Calu3 (cell line): Measurements from ENCODE around the gene BATF3. TPM values are rescaled to one million over a fixed set of nuclear protein-coding genes. Genes with fewer than 3 reads are reported as not detected.

Source experiments
- BruUV-seq: library from RNA; stranded (reverse); fragments of 400-500 nt; replicated peaks from 2 replicates; lab custom pipeline; 2021; lab: Mats Ljungman, UMichigan
- CTCF ChIA-PET: fragments of 300-600 bp; sonication (Branson Sonifier 250); formaldehyde crosslinking; loops from one replicate; lab custom pipeline; 2022; ENCODE audit warnings: antibody characterized with exemption; lab: Charles Lee
- DNase-seq: peaks from one replicate; pipeline ENCODE4 v3.0.0; 2022
- H3K27ac Mint-ChIP-seq: one replicate; pipeline ENCODE4 v1.8.0; 2022; ENCODE audit warnings: mixed read lengths; ENCODE audit not compliant: unreplicated experiment
- H3K27me3 Mint-ChIP-seq: one replicate; pipeline ENCODE4 v1.8.0; 2022; ENCODE audit warnings: mixed read lengths; ENCODE audit not compliant: unreplicated experiment
- H3K36me3 Mint-ChIP-seq: one replicate; pipeline ENCODE4 v1.8.0; 2022; ENCODE audit warnings: mild to moderate bottlenecking, moderate library complexity, mixed read lengths; ENCODE audit not compliant: insufficient read depth, unreplicated experiment
- H3K4me1 Mint-ChIP-seq: one replicate; pipeline ENCODE4 v1.8.0; 2022; ENCODE audit warnings: mild to moderate bottlenecking, low read depth, mixed read lengths; ENCODE audit not compliant: unreplicated experiment
- H3K4me3 Mint-ChIP-seq: one replicate; pipeline ENCODE4 v1.8.0; 2022; ENCODE audit warnings: mild to moderate bottlenecking, low read depth, moderate library complexity, mixed read lengths; ENCODE audit not compliant: unreplicated experiment
- H3K9me3 Mint-ChIP-seq: one replicate; pipeline ENCODE4 v1.8.0; 2022; ENCODE audit warnings: low read depth, mixed read lengths; ENCODE audit not compliant: unreplicated experiment
- intact Hi-C: fragments of 100-400 bp; cut with micrococcal nuclease; formaldehyde crosslinking; loops from one replicate; pipeline ENCODE4 v1.10.0; 2022; ENCODE audit not compliant: unreplicated experiment
- total RNA-seq: library from RNA; stranded (reverse); gene quantifications from 2 replicates; pipeline ENCODE4 v1.2.3, GENCODE V29; 2022
- TF ChIP-seq, protein P1 (sequence below): fragments of 200-600 bp; IDR thresholded peaks from one replicate; pipeline ENCODE4 v1.8.0; 2022; ENCODE audit warnings: antibody characterized with exemption; ENCODE audit not compliant: unreplicated experiment

Gene BATF3
- total RNA-seq, 1 experiment from 2014 or later = 0.90 TPM

DNA sequence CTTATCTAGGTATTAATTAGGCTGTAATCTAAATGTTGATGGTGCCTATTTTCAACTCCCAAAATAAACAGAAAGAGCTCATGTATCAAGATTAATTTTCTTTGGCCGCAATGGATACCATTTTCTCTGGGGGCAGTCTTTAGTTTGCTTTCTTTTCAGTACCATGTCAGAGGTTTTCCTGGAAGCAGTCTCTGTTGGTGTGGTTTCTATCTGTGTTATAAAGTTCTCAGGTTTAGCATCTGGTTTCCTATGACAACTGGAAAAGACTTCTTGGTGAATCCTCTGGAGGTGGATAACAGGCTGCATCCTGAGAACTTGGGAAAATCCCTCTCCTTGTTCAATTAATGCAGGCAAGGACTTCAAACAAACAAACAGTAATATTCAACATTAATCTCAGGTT, 38.7 kb upstream of the BATF3 start:
- TF ChIP-seq, protein P1, sequence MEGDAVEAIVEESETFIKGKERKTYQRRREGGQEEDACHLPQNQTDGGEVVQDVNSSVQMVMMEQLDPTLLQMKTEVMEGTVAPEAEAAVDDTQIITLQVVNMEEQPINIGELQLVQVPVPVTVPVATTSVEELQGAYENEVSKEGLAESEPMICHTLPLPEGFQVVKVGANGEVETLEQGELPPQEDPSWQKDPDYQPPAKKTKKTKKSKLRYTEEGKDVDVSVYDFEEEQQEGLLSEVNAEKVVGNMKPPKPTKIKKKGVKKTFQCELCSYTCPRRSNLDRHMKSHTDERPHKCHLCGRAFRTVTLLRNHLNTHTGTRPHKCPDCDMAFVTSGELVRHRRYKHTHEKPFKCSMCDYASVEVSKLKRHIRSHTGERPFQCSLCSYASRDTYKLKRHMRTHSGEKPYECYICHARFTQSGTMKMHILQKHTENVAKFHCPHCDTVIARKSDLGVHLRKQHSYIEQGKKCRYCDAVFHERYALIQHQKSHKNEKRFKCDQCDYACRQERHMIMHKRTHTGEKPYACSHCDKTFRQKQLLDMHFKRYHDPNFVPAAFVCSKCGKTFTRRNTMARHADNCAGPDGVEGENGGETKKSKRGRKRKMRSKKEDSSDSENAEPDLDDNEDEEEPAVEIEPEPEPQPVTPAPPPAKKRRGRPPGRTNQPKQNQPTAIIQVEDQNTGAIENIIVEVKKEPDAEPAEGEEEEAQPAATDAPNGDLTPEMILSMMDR = no peak
- no peak overlapping the region for H3K4me3 Mint-ChIP-seq
- CTCF ChIA-PET = no interaction called here
- H3K27ac Mint-ChIP-seq = no peak overlapping the region
- no TSS peak for BruUV-seq
- H3K9me3 Mint-ChIP-seq = no peaks in the 10 kb centered on the region
- no peaks in the 10 kb centered on the region for H3K27me3 Mint-ChIP-seq
- no peaks in the 10 kb centered on the region for H3K36me3 Mint-ChIP-seq
- intact Hi-C loops = no loop called here
- DNase-seq = no peak
- no peaks in the 10 kb centered on the region for H3K4me1 Mint-ChIP-seq

DNA sequence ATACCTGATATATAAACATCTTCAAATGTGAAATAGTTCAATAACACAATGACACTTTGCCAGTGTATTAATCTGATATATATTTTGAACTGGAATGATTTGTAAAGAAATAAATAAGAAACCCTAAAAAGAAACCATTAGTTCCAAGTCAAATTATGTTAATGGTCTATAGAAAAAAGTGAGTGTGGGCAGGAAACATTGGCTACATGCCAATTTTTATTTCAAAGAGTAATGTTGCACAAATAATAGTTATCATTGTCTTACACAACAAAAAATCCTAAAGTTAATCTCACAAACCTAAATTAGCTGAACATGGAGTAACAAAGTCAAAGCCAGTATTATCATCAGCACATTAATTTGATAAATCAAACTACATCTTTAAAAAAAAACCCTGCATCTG, 37.9 kb upstream of the BATF3 start:
- no peak overlapping the region for H3K4me3 Mint-ChIP-seq
- no TSS peak for BruUV-seq
- DNase-seq = no peak
- TF ChIP-seq, protein P1 = no peak
- no peaks in the 10 kb centered on the region for H3K9me3 Mint-ChIP-seq
- H3K4me1 Mint-ChIP-seq = no peaks in the 10 kb centered on the region
- H3K27ac Mint-ChIP-seq = no peak overlapping the region
- no peaks in the 10 kb centered on the region for H3K36me3 Mint-ChIP-seq
- CTCF ChIA-PET = interaction anchor here (0.6 kb wide), 1 partner anchor 156 kb away, joined by 3 read pairs; no protein-coding TSS in a partner anchor
- intact Hi-C loops = no loop called here
- H3K27me3 Mint-ChIP-seq = no peaks in the 10 kb centered on the region

DNA sequence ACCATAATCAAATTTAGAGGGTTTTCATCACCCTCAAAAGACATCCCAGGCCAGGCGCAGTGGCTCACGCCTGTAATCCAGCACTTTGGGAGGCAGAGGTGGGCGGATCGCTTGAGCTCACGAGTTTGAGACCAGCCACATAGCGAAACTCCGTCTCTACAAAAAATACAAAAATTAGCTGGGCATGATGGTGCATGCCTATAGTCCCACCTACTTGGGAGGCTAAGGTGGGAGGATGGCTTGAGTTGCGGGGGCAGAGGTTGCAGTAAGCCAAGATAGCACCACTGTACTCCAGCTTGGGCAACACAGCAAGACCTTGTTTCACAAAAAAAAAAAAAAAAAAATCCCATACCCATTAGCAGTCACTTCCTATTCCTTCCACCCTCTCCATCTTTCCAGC, 33.5 kb upstream of the BATF3 start:
- Mint-ChIP-seq H3K27me3 (no peaks in the 10 kb centered on the region), H3K4me1 (no peaks in the 10 kb centered on the region), H3K4me3 (no peak overlapping the region), H3K36me3 (no peaks in the 10 kb centered on the region), H3K9me3 (no peaks in the 10 kb centered on the region), H3K27ac (no peak overlapping the region)
- intact Hi-C loops = no loop called here
- DNase-seq = no peak
- CTCF ChIA-PET = no interaction called here
- BruUV-seq = no TSS peak
- TF ChIP-seq, protein P1 = no peak

DNA sequence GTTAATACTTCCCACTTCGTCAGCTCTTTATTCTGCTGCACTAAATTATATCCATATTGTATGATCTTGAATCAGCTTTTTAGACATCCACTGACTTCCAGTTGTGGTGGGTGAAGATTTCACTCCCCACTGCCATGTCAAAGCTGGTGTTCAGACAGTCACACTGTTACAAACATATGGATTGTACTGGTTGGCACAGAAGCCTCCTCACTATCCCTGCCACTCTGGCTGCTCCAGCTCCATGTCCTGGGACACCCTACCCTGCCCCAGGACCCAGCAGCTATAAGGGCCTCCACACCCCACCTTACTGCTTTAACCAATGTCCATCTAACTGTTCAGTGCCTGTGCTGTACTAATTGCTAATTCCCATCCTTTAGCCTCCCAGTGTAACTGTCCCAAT, 32.0 kb upstream of the BATF3 start:
- DNase-seq = no peak
- intact Hi-C loops = no loop called here
- Mint-ChIP-seq H3K36me3 (no peaks in the 10 kb centered on the region), H3K9me3 (no peaks in the 10 kb centered on the region), H3K27ac (no peak overlapping the region), H3K4me3 (no peak overlapping the region), H3K4me1 (no peaks in the 10 kb centered on the region), H3K27me3 (no peaks in the 10 kb centered on the region)
- TF ChIP-seq, protein P1 = no peak
- CTCF ChIA-PET = interaction anchor here (0.7 kb wide), 1 partner anchor 1682 kb away, joined by 3 read pairs; no protein-coding TSS in a partner anchor
- no TSS peak for BruUV-seq
